ENCODE results near the gene DYSF. TPM values are rescaled to one million over a fixed set of nuclear protein-coding genes. Genes with fewer than 3 reads are reported as not detected.

Gene DYSF
- total and polyA plus RNA-seq, 2 donors (not counting 3 experiments of a cell fraction or from before 2014, with no cell fraction given), result 50.9 to 152 TPM

DNA sequence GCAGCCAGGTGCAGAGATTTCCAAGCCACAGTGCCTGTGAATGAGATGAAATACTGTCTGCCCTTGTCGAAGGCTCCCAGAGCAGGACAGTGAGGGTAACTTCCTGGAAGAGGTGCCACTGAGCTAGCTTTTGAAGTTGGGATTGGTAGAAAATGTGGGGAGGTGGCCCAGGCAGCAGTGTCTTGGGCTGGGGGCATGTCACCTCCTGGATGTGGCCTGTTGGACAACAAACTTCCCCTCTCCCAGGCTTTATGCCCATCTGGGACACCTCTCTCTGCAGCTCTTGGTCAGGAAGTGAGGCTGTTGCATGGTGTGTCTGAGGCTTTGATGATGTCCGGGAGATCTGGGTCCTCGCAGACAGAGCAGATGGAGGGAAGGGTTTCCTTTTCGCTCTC is 151.4 kb downstream of the DYSF start:
- BruUV-seq (replicated peaks), result no TSS peak
- intact Hi-C loops (cut with micrococcal nuclease), result loop anchor here (1.0 to 10.0 kb wide), 6 partner anchors 12 to 958 kb away; partner anchors contain the start of gene DYSF
- H3K27me3 ChIP-seq (ENCODE audit: control insufficient read depth in 2 of 2, insufficient read depth in 2 of 2, low read length in 2 of 2), result no peaks in the 10 kb centered on the region
- H3K9me1 ChIP-seq (replicated peaks; ENCODE audit: control insufficient read depth, extremely low read depth, insufficient read depth, low read length), result no peaks in the 10 kb centered on the region
- no peaks in the 10 kb centered on the region for H3K9me3 ChIP-seq (replicated peaks; ENCODE audit: control insufficient read depth, insufficient read depth, low read length)
- H2AFZ ChIP-seq (ENCODE audit: low read depth, low read length), result peak overlapping the region; percentile 79
- dilution Hi-C loops (cut with MboI; ENCODE audit: extremely low pct_ligation_motif_present, low sequenced_read_pairs), result no loop called here
- POLR2A ChIA-PET, result no interaction called here
- no peaks in the 10 kb centered on the region for H4K20me1 ChIP-seq (replicated peaks; ENCODE audit: control insufficient read depth, extremely low read depth, insufficient read depth, low read length)
- peak overlapping the region; percentile 1 for H3K9ac ChIP-seq (replicated peaks; ENCODE audit: extremely low read depth, insufficient read depth, low read length)
- H3K36me3 ChIP-seq (ENCODE audit: control insufficient read depth in 2 of 2, extremely low read depth in 1 of 2, insufficient read depth in 2 of 2, low read length in 2 of 2), result peaks cover 0 to 6% of the 10 kb centered on the region in 2 experiments
- H3K4me2 ChIP-seq (ENCODE audit: insufficient read depth, low read length), result peak overlapping the region; percentile 35
- no peak overlapping the region for H3K4me3 ChIP-seq (replicated peaks in 1 of 3; ENCODE audit: insufficient read depth in 1 of 3, low read depth in 1 of 3, low read length in 3 of 3)
- peaks cover 44% of the 10 kb centered on the region for H3K4me1 ChIP-seq (ENCODE audit: control insufficient read depth, extremely low read depth, insufficient read depth, low read length)
- H3K79me2 ChIP-seq (ENCODE audit: control insufficient read depth, insufficient read depth, low read length), result no peaks in the 10 kb centered on the region
- DNase-seq (ENCODE audit: low read depth, low spot score) (no peak), FAIRE-seq (peak; percentile 96)
- peak overlapping the region; percentile 74 for H3K27ac ChIP-seq (ENCODE audit: insufficient read depth, low read depth, low read length)
- CTCF ChIA-PET, result interaction anchor here (1.1 to 1.9 kb wide), 6 partner anchors 10 to 546 kb away, joined by 3 to 7 read pairs (median 6); partner anchors contain the start of gene CYP26B1
- TF ChIP-seq MYC (IDR thresholded peaks at IDR 0.05; ENCODE audit: low read depth, low read length) (no peak), JUN (IDR thresholded peaks at IDR 0.05; ENCODE audit: borderline replicate concordance, insufficient read depth, insufficient read length, low read depth) (no peak), GATA2 (IDR thresholded peaks at IDR 0.05; ENCODE audit: insufficient read depth, insufficient read length, low read depth, low read length) (no peak), POLR2AphosphoS5 (IDR thresholded peaks at IDR 0.05; ENCODE audit: insufficient read depth, low read depth, low read length) (no peak), POLR2A (IDR thresholded peaks at IDR 0.05; ENCODE audit: low read depth, low read length) (no peak), EZH2 (IDR thresholded peaks at IDR 0.05; ENCODE audit: borderline replicate concordance, low read depth, low read length, severe bottlenecking) (no peak), FOS (IDR thresholded peaks at IDR 0.05; ENCODE audit: borderline replicate concordance, insufficient read depth, low read length) (no peak)
- TF ChIP-seq, protein P1, sequence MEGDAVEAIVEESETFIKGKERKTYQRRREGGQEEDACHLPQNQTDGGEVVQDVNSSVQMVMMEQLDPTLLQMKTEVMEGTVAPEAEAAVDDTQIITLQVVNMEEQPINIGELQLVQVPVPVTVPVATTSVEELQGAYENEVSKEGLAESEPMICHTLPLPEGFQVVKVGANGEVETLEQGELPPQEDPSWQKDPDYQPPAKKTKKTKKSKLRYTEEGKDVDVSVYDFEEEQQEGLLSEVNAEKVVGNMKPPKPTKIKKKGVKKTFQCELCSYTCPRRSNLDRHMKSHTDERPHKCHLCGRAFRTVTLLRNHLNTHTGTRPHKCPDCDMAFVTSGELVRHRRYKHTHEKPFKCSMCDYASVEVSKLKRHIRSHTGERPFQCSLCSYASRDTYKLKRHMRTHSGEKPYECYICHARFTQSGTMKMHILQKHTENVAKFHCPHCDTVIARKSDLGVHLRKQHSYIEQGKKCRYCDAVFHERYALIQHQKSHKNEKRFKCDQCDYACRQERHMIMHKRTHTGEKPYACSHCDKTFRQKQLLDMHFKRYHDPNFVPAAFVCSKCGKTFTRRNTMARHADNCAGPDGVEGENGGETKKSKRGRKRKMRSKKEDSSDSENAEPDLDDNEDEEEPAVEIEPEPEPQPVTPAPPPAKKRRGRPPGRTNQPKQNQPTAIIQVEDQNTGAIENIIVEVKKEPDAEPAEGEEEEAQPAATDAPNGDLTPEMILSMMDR (IDR thresholded peaks at IDR 0.05; ENCODE audit: extremely low read depth in 1 of 2, insufficient read depth in 1 of 2, low read depth in 1 of 2, low read length in 2 of 2), result no peak
- TF ChIP-seq, protein P2, sequence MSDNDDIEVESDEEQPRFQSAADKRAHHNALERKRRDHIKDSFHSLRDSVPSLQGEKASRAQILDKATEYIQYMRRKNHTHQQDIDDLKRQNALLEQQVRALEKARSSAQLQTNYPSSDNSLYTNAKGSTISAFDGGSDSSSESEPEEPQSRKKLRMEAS (IDR thresholded peaks at IDR 0.05; ENCODE audit: insufficient read depth, insufficient read length), result no peak

All from endothelial cell of umbilical vein (primary cell).